Right renal cortex interstitium (tissue), 3 donors: ENCODE results near the gene MBNL2. TPM values are rescaled to one million over a fixed set of nuclear protein-coding genes. Genes with fewer than 3 reads are reported as not detected.
"Not testable (repeated sequence)": the region's sequence is repeated elsewhere in the genome, so short reads cannot be mapped to it uniquely, and the experiment has no call there.

Experiments used
- DNase-seq, 3 donors: peaks; one replicate each; pipeline ENCODE4 v3.0.0-alpha.2; 2013; ENCODE audit warnings: low read depth in 3 of 3, low spot score in 2 of 3
- polyA plus RNA-seq, 3 donors: library from polyadenylated mRNA; unstranded; fragments of 120-200 nt; gene quantifications; one replicate each; pipeline ENCODE4 v1.2.1, GENCODE V29; 2013; ENCODE audit not compliant: insufficient read length in 3 of 3

The MBNL2 gene
- polyA plus RNA-seq, 3 donors, result 59.2 to 63.0 (median 62.4) TPM

DNA sequence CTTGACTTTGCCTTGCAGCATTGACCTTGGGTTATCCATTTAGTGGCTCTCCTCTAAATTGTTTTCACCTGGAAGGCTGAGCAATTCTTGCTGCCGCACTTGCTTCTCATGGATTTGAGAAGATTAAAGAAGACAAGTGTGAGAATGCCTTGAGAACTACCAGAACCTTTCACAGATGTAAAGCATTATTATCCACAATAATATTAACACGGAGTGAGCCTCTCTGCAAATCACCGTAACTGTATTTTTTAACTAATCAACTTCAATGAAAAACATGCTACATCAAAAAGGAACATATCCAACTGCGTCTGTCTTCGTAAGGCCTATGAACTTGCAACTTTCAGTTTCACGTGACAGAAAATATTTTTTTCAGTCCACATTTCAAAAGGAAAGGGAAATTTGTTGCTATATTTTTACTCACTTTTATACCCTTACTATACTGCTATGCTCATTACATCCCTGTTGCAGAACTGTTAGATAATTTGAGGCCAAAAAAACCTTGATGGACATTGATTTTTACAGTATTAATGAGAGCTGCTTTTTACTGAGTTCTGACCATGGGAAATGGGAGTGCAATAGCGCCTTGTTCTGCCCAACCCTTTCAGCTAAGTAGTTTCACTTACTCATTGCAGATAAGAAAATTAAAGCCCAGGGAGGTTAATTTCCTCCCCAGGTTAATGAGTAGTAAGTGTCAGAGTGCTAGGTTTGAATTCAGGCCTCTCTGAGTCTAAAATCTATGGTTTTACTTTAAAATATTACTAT, 118.0 kb downstream of the MBNL2 start:
- no peak for DNase-seq

GRCh38 chr13:97341135-97341534, 119.0 kb downstream of the MBNL2 start:
- no peak for DNase-seq

DNA sequence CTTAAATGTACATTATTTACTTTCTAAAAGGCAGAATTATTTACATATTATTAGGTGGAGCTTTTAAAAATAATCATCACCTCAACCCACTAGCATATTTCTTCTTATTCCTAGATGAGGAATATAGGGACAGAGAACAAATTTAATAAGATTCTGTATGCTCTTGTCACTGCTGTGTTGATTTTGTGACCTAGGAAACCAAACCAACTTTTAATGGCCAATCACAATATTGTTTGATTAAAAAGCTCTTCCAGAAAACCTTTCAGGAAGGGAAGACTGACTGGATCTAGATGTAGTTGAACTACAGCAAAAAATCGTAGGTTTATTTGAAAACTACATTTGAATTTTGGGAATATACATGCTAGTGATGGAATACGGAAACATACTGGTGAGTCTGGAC, 120.0 kb downstream of the MBNL2 start:
- no peak for DNase-seq

GRCh38 chr13:97342936-97343335, 120.8 kb downstream of the MBNL2 start:
- no peak for DNase-seq

GRCh38 chr13:97344265-97345175, 122.4 kb downstream of the MBNL2 start:
- DNase-seq, result peak in 1 of 3 donors; percentile 29

DNA sequence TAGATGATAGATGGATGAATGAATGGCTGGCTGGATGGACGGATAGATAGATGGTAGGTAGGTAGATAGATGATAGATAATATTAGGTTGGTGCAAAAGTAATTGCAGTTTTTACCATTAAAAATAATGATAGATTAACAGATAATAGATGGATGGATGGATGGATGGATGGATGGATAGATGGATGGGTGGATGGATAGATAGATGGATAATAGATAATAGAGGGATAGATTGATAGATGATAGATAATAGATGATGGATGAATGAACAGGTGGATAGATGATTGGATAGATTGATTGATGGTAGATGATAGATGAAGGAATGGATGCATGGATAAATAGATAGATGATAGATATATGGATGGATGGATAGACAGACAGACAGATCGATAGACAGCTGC, 124.0 kb downstream of the MBNL2 start:
- no peak for DNase-seq

- no peak for DNase-seq
Measured at GRCh38 chr13:97346561-97347254, 124.6 kb downstream of the MBNL2 start.

DNA sequence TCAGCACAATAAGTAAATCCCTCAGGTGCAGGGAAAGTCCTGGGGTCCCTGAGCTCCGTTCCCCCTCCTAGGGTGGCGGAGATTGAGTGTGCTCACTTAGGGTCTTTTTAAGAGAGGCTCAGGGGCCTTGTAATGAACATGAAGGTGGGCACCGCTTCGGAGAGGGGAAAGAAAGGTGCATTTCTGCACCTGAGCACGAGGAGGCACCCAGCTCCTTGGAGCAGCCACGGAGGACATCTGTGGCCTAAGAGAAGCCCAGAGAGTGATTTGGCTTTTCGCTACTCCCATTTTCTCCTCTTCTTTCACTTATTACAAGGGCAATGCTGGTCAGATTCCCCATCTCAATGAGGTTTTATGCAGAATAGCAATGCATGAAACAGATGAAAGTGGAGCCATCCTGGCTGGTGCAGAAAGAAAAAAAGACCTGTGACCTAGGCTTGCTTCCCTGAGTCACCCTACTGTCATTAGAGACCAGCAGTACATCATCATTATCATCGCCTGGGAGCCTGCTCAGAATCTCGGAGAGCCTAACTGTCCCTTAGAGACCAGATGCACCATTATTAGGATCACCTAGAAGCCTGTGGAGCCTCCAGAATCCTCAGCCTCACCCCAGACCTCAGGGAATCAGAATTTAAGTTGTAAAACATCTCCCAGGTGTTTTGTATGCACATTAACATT, 125.3 kb downstream of the MBNL2 start:
- no peak for DNase-seq

GRCh38 chr13:97348569-97349100, 126.5 kb downstream of the MBNL2 start:
- no peak for DNase-seq

- DNase-seq, result not testable (repeated sequence)
Measured at GRCh38 chr13:97352012-97352411, 129.9 kb downstream of the MBNL2 start.

DNA sequence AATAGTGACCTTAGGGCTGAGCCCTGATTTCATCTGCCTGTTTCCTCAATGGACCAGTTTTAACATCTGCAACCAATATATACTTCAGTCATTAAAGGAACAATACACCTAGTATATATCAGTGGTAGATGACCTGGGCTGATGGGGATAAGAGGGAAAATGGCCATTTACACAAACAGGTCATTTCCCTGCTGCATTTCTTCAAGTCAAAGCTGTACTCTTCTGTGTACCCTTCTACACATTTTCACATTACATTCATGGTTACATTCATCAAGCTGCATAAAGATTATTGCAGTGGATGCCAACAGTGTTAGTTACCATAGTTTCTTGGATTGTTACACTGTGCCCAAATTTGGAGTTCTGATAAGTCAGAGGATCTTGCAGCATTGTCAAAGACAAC, 130.7 kb downstream of the MBNL2 start:
- no peak for DNase-seq

DNA sequence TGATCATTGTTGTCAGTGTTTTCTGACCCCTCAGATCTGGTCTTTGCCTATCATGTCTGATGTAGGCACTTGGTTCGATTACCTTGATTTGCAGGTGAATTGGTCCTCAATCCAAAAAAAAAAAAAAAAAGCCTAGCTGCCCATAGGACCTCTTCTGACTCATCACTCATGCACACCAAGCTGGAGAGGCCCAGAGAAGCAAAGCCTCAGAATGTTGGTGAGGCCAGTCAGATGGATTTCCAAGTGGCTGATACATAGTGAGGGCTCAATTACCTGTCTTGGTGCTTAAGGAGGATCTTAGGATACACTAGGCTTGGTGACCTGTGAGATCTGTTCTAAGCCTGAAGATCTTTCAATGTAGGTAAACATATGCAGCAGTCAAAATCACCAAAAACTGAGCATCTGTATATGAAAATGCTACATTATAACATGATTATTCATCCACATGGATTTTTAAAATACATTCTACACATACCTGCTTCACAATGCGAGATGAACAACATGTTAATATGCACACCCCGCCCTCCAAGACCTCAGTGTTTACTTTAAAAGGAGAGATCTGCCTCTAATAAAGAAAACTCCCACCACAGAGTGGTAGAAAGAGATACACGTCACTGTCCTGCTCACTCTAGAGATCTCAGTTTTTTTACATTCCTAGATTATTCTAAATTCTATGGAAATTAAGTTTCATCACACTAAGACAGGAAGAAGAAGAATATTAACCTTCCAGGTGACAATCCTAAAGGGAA, 132.0 kb downstream of the MBNL2 start:
- no peak for DNase-seq

DNA sequence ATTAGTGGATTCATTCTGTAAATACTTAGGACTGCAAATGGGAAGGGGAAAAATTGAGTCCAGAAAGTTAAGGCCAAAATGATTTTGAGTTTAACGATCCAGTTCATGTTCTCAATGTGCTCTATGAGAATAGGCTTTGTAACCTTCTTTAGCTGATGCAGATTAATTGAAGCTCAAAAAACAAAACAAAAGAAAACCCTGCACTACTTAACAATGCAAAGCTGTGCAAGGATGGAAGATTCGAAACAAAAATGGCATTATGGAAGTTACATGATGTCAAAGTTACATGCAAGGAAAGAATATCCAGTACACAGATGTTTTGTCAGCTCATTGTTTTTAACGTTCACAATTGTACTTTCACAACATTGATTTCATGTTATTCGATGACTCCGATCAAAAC, 132.7 kb downstream of the MBNL2 start:
- no peak for DNase-seq

DNA sequence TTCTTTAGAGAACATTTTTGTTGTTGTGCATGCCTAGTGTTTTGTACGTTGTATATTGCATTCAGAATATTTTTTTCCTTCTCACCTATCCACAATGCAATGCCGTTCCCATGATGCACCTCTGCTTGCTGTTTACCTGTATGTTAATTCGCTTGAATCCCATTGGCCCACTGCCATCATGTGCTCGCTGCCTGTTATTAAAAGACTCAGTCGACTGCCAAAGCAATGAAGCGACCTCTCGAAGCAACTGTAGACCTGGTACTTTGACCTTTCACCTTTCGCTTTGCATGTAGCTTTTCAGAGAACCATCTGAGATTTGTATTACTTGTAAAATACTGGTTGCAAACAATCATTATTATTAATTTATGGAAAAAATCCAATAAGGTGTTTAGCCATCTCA, 134.5 kb downstream of the MBNL2 start:
- no peak for DNase-seq

GRCh38 chr13:97359181-97360057, 137.3 kb downstream of the MBNL2 start:
- DNase-seq, result peak in 1 of 3 donors; percentile 52

DNA sequence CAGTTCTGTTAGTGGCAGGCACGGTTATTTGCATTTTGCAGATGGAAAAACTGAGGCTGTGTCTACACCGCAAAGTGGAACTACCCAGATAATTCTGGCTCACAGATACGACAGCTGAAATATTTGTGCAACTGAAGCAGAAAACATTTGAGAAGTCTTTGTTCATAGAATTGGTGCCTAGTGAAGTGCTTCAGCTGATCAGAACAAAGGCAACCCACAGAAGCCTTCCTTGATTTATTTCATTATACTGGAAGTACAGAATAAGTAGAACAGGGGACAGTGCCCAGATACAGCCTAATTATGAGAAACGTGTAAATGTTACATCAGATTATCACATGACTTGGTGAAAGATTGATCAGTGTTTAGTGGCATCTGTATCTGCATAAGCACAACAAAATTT, 138.5 kb downstream of the MBNL2 start:
- DNase-seq, result no peak

GRCh38 chr13:97364031-97364430, 141.9 kb downstream of the MBNL2 start:
- DNase-seq, result no peak

GRCh38 chr13:97364827-97365226, 142.7 kb downstream of the MBNL2 start:
- DNase-seq, result no peak
